Breast epithelium (tissue), 4 donors: Measurements from ENCODE around the gene KAT7. TPM values are rescaled to one million over a fixed set of nuclear protein-coding genes. Genes with fewer than 3 reads are reported as not detected.

Experiments
- DNase-seq, 2 donors: peaks; one replicate each; pipeline ENCODE4 v3.0.0-alpha.2; 2019; ENCODE audit warnings: low spot score in 2 of 2
- H3K27ac ChIP-seq, 2 donors: fragments of 200-600 bp; sonication (generic) in 1 of 2; one replicate each; pipeline ENCODE4 v1.5.1; 2016 to 2019; ENCODE audit warnings: mild to moderate bottlenecking in 1 of 2
- H3K27me3 ChIP-seq, 2 donors: fragments of 200-600 bp; sonication (generic) in 1 of 2; one replicate each; pipeline versions ENCODE4 v1.5.1 to v1.6.0; 2017 to 2019; ENCODE audit warnings: control low read depth in 1 of 2, mild to moderate bottlenecking in 1 of 2
- H3K36me3 ChIP-seq: fragments of 200-600 bp; one replicate; pipeline ENCODE4 v1.5.1; 2019
- H3K4me1 ChIP-seq, 2 donors: fragments of 200-600 bp; sonication (generic); one replicate each; pipeline ENCODE4 v1.5.1; 2016 to 2019; ENCODE audit warnings: control low read depth in 1 of 2
- H3K4me3 ChIP-seq, 3 donors: fragments of 200-600 bp; sonication (generic); 1 replicate in 2 of 3; 2 replicates in 1 of 3; pipeline ENCODE4 v1.5.1; 2016 to 2019; ENCODE audit warnings: mild to moderate bottlenecking in 3 of 3, moderate library complexity in 2 of 3
- H3K9me3 ChIP-seq, 2 donors: fragments of 200-600 bp; sonication (generic) in 1 of 2; one replicate each; pipeline ENCODE4 v1.5.1; 2016 to 2019; ENCODE audit warnings: control low read depth in 1 of 2
- POLR2A ChIP-seq: fragments of 450-650 bp; IDR thresholded peaks from one replicate; pipeline ENCODE4 v1.6.1; 2016; ENCODE audit warnings: antibody characterized with exemption, mild to moderate bottlenecking, moderate library complexity
- POLR2AphosphoS5 ChIP-seq, 3 donors: sonication (generic); formaldehyde crosslinking; IDR thresholded peaks; one replicate each; pipeline ENCODE4 v1.6.1; 2017; ENCODE audit warnings: antibody characterized with exemption in 3 of 3
- intact Hi-C: fragments of 100-400 bp; cut with DNase I; formaldehyde crosslinking; loops from one replicate; pipeline ENCODE4 v1.15.1; 2023; ENCODE audit warnings: low total_unique reads
- total RNA-seq, 3 donors: library from RNA; depleted of rRNA; stranded (reverse); fragments of >200 nt; gene quantifications; one replicate each; pipeline ENCODE4 v1.1.0, GENCODE V29; 2016
- TF ChIP-seq, protein P1 (sequence below), 3 donors: fragments of 450-650 bp; IDR thresholded peaks; one replicate each; pipeline ENCODE4 v1.5.1; 2016 to 2017; ENCODE audit warnings: antibody characterized with exemption in 3 of 3, mild to moderate bottlenecking in 3 of 3, moderate library complexity in 3 of 3

Gene KAT7
- 10 to 100 TPM; 37.6 to 57.4 (median 47.2) TPM for total RNA-seq

GRCh38 chr17:49788478-49789242 lies at the start of gene KAT7:
Gene KAT7, plus strand, starts transcription at chr17:49788681. Its CDS starts 154 bp downstream, at chr17:49788835.
- intact Hi-C loops, result no loop called here

DNA sequence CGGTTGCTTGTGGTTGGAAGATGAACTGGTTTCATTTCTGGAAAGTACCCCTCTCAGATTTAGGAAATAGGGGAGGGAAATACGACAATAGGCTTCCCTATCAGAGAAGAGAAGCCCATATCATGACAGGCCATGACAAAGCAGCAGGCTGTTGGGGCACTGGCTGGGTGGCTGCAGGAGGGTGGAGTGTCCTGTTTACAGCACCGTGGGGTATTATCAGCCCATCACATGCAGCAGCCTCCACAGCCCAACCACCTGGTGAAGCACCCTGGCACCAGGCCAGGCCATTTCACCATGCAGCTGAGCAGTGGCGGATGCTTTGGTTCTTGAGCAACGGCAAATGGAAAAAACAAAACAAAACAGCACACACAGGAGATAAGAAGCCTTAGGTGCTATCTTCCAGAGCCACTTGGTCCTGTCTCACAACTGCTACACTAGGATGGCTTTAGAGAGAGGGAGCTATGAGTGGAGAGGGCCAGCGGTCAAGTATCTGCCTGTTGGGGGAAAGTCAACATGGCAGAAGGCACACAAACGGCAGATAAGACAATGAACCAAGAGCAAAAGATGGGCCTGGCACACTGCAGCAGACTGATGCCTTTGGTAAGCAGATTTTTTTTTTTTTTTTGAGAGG lies 48.7 kb upstream of the KAT7 start:
- H3K4me3 ChIP-seq, result no peak overlapping the region
- H3K4me1 ChIP-seq, result peaks cover 0 to 15% of the 10 kb centered on the region in 2 donors
- no peaks in the 10 kb centered on the region for H3K36me3 ChIP-seq
- peak overlapping the region; percentile 46 to 50 for H3K27ac ChIP-seq
- H3K9me3 ChIP-seq, result no peaks in the 10 kb centered on the region
- intact Hi-C loops, result no loop called here
- peak; percentile 77 to 83 for DNase-seq
- TF ChIP-seq POLR2A, result no peak
- peak in 2 of 3 donors; percentile 38 to 47 for TF ChIP-seq POLR2AphosphoS5 (IDR thresholded peaks at IDR 0.05)
- TF ChIP-seq, protein P1, sequence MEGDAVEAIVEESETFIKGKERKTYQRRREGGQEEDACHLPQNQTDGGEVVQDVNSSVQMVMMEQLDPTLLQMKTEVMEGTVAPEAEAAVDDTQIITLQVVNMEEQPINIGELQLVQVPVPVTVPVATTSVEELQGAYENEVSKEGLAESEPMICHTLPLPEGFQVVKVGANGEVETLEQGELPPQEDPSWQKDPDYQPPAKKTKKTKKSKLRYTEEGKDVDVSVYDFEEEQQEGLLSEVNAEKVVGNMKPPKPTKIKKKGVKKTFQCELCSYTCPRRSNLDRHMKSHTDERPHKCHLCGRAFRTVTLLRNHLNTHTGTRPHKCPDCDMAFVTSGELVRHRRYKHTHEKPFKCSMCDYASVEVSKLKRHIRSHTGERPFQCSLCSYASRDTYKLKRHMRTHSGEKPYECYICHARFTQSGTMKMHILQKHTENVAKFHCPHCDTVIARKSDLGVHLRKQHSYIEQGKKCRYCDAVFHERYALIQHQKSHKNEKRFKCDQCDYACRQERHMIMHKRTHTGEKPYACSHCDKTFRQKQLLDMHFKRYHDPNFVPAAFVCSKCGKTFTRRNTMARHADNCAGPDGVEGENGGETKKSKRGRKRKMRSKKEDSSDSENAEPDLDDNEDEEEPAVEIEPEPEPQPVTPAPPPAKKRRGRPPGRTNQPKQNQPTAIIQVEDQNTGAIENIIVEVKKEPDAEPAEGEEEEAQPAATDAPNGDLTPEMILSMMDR (IDR thresholded peaks at IDR 0.05), result no peak
- H3K27me3 ChIP-seq, result no peaks in the 10 kb centered on the region

More at GRCh38 chr17:49788478-49789242, at the start of gene KAT7:
- peak within 1 kb of the TSS; percentile 99 to 100 for H3K27ac ChIP-seq
- DNase-seq, result peak; percentile 99 to 100
- H3K27me3 ChIP-seq, result no peaks in the 10 kb centered on the region
- peak within 1 kb of the TSS; percentile 93 to 99 (median 99) for H3K4me3 ChIP-seq
- H3K9me3 ChIP-seq, result no peaks in the 10 kb centered on the region
- peaks cover 0 to 14% of the 10 kb centered on the region in 2 donors for H3K4me1 ChIP-seq
- TF ChIP-seq POLR2AphosphoS5 (IDR thresholded peaks at IDR 0.05) (peak; percentile 95 to 98 (median 96)), POLR2A (peak; percentile 92)
- TF ChIP-seq, protein P1 (IDR thresholded peaks at IDR 0.05), result peak in 1 of 3 donors; percentile 9
- H3K36me3 ChIP-seq, result no peaks in the 10 kb centered on the region

- peaks cover 0 to 15% of the 10 kb centered on the region in 2 donors for H3K4me1 ChIP-seq
- no peak overlapping the region for H3K4me3 ChIP-seq
- H3K9me3 ChIP-seq, result no peaks in the 10 kb centered on the region
- DNase-seq, result no peak
- no peak for TF ChIP-seq POLR2AphosphoS5 (IDR thresholded peaks at IDR 0.05)
- TF ChIP-seq POLR2A, result no peak
- TF ChIP-seq, protein P1 (IDR thresholded peaks at IDR 0.05), result no peak
- H3K36me3 ChIP-seq, result no peaks in the 10 kb centered on the region
- intact Hi-C loops, result no loop called here
- peak overlapping the region; percentile 26 to 59 for H3K27ac ChIP-seq
- H3K27me3 ChIP-seq, result no peaks in the 10 kb centered on the region
Measured at GRCh38 chr17:49741009-49741691, 47.3 kb upstream of the KAT7 start.

GRCh38 chr17:49741692-49742076 lies 46.8 kb upstream of the KAT7 start:
- intact Hi-C loops, result no loop called here
- peak overlapping the region; percentile 26 to 59 for H3K27ac ChIP-seq
- no peak overlapping the region for H3K4me3 ChIP-seq
- H3K27me3 ChIP-seq, result no peaks in the 10 kb centered on the region
- no peak for DNase-seq
- peaks cover 0 to 15% of the 10 kb centered on the region in 2 donors for H3K4me1 ChIP-seq
- no peaks in the 10 kb centered on the region for H3K36me3 ChIP-seq
- no peaks in the 10 kb centered on the region for H3K9me3 ChIP-seq
- TF ChIP-seq POLR2AphosphoS5 (IDR thresholded peaks at IDR 0.05) (no peak), POLR2A (no peak)
- TF ChIP-seq, protein P1 (IDR thresholded peaks at IDR 0.05), result no peak
